HG03439 (cell line): ENCODE results near the gene NUP93.

Source experiments
- ATAC-seq: cut with Tn5 transposase; IDR thresholded peaks from one replicate; pipeline ENCODE4 v1.9.1; 2021; ENCODE audit warnings: mild to moderate bottlenecking, moderate library complexity; ENCODE audit not compliant: unreplicated experiment

Gene NUP93

DNA sequence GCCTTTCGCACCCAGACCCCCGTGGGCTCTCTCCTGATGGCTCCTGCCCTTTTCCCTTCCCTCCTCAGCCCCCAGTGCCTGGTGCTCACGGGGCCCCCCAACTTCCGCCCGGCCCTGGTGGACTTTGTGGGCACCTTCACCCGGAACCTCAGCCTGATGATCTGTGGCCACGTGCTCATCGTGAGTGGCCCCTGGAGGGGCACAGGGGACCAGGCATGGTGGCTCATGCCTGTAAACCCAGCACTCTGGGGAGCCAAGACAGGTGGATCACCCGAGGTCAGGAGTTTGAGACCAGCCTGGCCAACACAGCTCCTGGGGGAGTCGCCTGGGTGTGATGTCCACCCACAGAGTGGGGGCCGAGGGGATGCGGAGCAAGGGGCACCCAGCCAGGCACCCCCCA lies 156.4 kb downstream of the NUP93 start:
- no peak for ATAC-seq

DNA sequence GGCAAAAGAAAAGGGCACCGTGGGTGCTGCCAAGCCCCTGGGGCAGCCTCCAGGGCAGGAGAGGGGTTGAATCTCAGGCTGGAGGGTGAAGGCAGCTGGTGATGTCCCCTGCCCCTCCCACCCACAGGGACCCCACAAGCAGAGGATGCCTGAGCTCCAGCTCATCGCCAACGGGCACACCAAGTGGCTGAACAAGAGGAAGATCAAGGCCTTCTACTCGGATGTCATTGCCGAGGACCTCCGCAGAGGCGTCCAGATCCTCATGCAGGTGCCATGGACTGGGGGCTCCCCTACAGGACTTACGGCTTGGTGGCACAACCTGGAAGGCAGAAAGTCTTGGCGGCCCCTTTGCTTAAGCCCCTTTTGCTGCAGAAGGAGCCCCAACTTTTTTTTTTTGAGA lies 156.9 kb downstream of the NUP93 start:
- no peak for ATAC-seq

DNA sequence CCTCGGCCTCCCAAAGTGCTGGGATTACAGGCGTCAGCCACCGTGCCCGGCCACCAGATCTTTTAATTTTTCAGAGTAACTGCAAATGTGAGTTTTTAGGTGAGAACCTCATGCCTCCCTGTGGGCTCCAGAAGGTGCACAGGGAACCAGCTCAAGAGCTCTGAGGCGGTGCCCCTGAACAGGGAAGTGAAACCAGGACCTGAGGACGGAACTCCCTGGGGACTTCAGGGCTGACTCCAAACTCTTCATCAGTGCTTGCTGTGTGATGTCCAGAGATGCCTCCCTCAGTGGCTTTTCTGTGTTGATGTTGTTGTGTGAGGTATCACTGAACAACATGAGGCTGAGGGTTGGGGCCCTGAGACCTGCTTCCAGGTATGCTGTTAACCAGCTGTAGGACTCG lies 158.9 kb downstream of the NUP93 start:
- no peak for ATAC-seq

DNA sequence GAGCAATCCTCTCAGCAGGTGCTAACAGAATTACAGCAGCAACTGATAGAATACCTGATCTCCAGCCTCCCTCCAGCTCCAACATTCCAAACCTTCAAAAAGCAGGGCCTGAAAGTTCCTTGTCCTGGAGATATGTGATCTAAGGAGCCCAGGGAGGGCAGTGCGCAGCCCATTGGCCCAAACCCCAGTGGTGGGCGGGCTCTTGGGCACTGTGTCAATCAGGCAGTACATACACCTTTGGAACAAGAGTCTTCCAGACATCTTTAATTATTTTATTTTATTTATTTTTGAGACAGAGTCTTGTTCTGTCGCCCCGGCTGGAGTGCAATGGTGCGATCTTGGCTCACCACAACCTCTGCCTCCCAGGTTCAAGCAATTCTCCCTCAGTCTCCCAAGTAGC lies 159.3 kb downstream of the NUP93 start:
- no peak for ATAC-seq

DNA sequence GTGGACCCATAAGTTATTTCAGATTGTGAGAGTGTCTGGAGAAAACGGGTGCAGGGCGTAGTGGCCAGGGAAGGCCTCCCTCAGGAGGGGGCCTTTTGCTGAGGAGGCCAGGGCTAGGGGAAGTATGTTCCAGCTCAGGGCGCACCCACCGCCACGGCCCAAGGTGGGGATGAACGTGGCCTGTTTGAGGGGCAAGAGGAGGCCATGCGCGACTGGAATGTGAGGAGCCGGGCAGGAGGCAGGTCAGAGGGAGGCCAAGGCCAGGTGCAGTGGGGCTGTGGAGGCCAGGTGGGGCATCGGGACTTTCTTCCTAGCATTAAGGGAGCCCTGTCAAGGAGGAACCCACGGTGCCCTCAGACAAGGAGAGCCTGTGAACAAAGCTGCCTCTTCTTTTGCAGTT lies 161.8 kb downstream of the NUP93 start:
- ATAC-seq, result no peak

DNA sequence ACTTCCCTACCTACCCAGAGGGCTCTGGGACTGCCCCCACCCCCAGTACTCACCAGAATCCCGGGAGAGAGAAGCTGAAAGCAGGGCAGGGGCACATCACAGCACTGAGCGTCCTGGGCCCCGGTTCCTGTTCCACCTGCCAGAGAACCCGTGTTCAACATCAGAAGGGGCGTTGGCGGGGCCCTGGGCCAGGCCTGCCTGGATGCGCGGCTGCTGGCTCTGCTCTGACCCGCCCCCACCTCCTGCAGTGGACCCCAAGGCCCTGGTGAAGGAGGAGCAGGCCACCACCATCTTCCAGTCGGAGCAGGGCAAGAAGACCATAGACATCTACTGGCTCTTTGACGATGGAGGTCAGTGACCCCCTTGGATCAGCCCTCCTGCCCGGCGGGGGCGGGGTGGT lies 162.8 kb downstream of the NUP93 start:
- no peak for ATAC-seq

DNA sequence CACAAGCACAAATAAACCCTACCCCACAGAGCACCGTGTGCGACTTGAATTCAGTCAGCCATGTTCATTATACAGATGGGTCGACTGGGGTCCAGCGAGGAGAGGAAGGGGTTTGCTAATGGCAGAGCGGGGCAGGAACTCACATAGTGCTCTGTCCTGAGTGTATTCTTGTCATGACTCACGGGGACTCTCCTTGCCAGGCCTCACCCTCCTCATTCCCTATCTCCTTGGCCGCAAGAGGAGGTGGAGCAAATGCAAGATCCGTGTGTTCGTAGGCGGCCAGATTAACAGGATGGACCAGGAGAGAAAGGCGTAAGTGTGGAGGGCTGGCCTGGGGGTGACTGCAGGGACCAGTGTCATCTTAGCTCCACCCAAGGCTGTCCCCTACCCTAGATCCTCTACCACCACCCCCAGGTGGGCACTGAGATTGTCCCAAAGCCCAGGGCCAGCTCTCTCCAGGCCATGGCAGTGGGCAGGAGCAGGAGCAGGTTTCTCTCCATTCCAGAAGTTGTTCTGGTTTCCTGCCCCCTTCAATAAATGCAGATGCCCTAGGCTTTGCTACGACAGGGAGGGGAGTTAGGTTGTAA lies 164.5 kb downstream of the NUP93 start:
- no peak for ATAC-seq

DNA sequence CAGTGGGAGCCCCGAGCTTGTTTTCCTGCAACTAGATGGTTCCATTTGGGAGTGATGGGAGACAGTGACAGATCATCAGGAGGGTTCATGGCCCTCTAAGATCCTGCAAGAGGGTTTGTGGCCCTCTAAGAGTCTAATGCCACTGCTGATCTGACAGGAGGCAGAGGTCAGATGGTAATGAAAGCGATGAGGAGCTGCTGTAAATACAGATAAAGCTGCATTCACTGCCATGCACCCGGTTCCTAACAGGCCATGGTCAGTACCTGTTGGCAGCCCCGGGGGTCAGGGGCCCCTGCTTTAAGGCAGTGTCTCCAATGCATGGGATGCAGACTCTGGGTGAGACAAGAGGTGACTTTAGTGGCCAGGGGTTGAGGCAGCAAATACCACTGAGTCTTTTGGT lies 165.9 kb downstream of the NUP93 start:
- ATAC-seq, result no peak

DNA sequence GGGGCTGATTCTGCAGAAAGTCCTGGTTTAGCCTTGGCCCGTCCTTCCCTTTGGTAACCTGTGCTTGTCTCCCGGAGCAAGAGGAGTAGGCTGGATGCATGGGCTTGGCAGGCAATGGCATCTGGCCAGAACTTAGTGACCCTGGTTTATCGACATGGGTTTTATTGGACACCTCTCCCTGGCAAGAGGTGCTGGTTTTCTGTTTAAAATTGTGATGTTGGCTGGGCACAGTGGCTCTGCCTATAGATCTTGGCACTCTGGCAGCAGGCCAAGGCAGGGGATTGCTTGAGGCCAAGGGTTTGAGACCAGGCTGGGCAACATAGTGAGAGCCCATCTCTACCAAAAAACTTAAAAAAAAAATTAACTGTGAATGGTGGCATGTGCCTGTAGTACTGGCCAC lies 166.3 kb downstream of the NUP93 start:
- ATAC-seq, result no peak

DNA sequence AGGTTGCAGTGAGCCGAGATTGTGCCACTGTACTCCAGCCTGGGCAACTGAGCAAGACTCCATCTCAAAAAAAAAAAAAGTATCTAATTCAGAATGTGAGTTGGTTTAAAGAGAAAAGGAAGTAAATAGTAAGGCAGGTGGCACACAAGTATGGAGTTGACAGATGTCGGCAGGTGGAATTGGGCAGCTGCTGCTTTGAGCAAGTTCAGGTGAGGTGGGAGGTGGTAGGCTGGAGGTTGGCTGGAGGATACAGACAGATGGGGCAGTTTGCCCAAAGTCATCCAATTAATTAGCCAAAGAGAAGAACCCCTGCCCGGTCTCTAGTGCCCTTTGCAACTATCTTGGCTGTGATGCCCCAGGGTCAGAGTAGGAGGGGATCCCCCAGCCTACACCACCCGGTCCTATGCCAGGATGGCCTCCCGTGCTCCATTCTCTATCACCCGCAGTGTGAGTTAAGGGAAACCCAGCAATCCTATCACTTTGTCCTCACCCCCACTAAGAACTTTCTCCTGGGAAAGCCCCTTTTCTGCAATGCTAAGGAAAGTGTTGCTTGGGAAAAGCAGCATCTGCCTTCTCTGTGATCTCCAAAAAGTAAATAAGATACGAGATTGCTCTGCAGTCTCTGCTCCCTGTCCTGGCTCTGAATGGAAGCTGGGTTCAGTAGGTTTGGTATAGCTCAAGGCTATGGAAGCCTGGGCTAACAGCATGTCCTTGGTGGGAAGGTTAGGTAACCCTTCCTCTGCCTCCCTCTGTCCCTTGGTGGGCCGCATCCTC lies 167.3 kb downstream of the NUP93 start:
- no peak for ATAC-seq

DNA sequence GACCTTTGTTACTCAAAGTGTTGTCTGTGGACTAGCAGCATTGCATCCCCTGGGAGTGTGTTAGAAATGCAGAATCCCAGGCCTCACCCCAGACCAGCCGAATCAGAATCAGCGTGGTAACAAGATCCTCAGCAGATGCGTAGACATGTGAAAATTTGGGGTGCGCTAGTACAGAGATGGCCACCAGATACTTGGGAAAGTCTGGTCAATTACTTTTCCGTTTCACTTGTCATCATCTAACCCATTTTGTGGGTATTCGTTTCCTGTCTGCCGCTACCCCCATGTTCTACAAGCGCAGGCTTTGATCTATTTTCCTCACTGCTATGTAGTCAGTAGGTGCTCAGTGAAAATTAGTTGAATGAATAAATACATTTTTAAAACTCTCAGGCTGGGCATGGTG lies 168.9 kb downstream of the NUP93 start:
- ATAC-seq, result no peak
